ENCODE results near the gene CYTIP.

CYTIP gene

GRCh38 chr2:157475722-157476390 is 32.0 kb upstream of the CYTIP start:
- Histone ChIP-seq H3K36me3 (no peaks in the 10 kb centered on the region), H3K27me3 (no peaks in the 10 kb centered on the region), H3K4me1 (no peaks in the 10 kb centered on the region), H3K4me3 (ENCODE audit: low read depth, low read length) (no peak overlapping the region), H3K9me3 (no peaks in the 10 kb centered on the region)
- no peak for DNase-seq
- no peak for TF ChIP-seq CTCF (IDR thresholded peaks at IDR 0.05; ENCODE audit: low read depth, low read length)

DNA sequence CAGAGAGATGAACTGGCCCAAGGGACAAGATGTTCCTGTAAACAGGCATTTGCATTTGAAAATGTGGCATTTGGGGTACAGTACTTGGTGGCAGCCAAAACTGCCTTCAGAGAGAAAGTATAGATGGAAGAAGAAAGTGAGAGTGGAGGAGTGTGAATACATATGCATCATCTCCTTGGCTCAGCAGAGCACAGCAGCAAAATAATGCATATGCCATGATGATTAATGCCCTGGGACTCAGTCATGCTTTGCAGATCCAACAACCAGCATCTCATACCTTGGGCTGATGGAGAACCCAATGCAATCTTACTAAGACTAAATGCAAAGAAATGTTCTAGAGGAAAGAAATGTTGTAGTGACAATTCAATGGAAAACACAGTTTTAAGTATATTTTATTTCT is 29.7 kb upstream of the CYTIP start:
- no peaks in the 10 kb centered on the region for H3K9me3 ChIP-seq
- no peaks in the 10 kb centered on the region for H3K27me3 ChIP-seq
- H3K4me1 ChIP-seq: no peaks in the 10 kb centered on the region
- no peaks in the 10 kb centered on the region for H3K36me3 ChIP-seq
- DNase-seq: no peak
- TF ChIP-seq CTCF (IDR thresholded peaks at IDR 0.05; ENCODE audit: low read depth, low read length): no peak
- H3K4me3 ChIP-seq (ENCODE audit: low read depth, low read length): no peak overlapping the region

- H3K4me3 ChIP-seq (ENCODE audit: low read depth, low read length): no peak overlapping the region
- H3K9me3 ChIP-seq: no peaks in the 10 kb centered on the region
- no peaks in the 10 kb centered on the region for H3K36me3 ChIP-seq
- no peaks in the 10 kb centered on the region for H3K27me3 ChIP-seq
- no peak for TF ChIP-seq CTCF (IDR thresholded peaks at IDR 0.05; ENCODE audit: low read depth, low read length)
- no peaks in the 10 kb centered on the region for H3K4me1 ChIP-seq
- DNase-seq: no peak
Measured at GRCh38 chr2:157471078-157471477, 27.2 kb upstream of the CYTIP start.

DNA sequence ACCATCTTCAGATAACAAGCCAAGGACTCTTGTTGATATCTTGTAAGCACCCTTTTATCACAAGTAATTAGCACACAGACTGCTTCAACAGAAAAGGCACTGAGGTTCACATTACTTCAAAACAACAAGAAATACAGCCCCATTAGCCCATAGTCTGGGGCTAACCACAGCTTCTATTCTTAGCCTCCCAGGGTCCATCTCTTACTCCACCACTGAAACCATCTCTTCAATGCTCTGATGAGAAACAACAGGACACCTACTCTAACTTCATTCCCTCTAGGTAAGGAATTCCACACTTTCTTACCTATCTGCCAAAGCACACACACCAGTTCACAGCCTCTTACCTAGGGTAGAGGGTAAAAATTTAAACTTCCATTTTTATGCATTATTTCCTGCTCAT is 26.4 kb upstream of the CYTIP start:
- Histone ChIP-seq H3K4me3 (ENCODE audit: low read depth, low read length) (no peak overlapping the region), H3K9me3 (no peaks in the 10 kb centered on the region), H3K36me3 (no peaks in the 10 kb centered on the region), H3K27me3 (no peaks in the 10 kb centered on the region), H3K4me1 (no peaks in the 10 kb centered on the region)
- no peak for TF ChIP-seq CTCF (IDR thresholded peaks at IDR 0.05; ENCODE audit: low read depth, low read length)
- no peak for DNase-seq

DNA sequence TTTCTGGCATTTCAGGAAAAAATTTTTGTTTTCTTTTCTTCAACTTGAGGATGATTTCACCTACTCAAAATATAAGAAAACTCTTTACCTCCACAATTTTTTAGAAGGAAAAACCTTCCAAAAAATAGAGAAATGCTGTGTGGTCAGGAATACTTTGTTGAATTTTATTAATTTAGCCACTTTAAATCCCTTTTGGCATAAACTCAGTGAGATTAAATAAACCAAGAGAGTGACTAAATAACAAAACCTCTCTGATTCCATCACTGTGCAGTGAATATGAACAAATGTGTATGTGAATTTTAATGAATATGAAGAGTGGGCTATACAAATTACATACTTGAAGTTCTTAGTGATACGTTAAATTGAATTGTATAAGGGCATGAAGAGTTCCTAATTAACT is 25.8 kb upstream of the CYTIP start:
- no peak for DNase-seq
- no peaks in the 10 kb centered on the region for H3K4me1 ChIP-seq
- no peak for TF ChIP-seq CTCF (IDR thresholded peaks at IDR 0.05; ENCODE audit: low read depth, low read length)

DNA sequence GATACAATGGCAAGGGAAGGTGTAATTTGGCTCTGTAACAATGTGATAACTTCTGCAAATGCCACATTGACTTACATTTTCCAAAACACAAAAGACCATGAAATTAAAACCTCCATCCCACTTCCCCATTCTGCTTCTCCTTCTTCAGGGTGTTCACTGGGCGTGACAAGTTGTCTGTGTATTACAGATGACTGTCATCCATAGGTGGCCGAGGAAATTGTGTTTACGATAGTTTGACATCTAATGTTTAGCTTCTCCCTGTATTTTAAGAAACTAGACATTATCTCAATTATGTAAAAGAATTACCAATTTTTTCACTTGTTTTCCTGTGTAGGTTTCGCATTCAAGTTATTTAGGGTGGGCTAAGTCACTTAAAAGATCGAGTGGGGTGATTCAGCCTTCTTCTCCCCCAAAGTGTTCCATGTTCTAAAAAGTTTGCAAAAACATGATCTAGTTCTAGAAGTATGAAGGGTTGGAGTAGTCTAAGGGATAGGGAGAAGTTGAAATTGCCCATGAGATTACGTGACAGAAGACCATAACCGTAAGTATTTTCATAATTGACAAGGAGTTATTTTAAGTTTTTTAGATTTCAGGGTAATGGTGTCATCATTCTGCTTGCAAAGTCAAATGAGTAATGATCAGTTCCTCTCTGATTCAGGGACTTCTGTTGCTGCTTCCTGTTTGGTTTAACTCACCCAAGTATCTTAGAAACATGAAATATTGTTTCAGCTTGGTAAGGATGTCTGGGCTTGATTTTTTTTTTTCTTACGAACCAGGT is 25.2 kb upstream of the CYTIP start:
- no peak for DNase-seq
- no peak overlapping the region for H3K4me3 ChIP-seq (ENCODE audit: low read depth, low read length)
- H3K36me3 ChIP-seq: no peaks in the 10 kb centered on the region
- H3K27me3 ChIP-seq: no peaks in the 10 kb centered on the region
- H3K9me3 ChIP-seq: no peaks in the 10 kb centered on the region
- TF ChIP-seq CTCF (IDR thresholded peaks at IDR 0.05; ENCODE audit: low read depth, low read length): no peak
- no peaks in the 10 kb centered on the region for H3K4me1 ChIP-seq

More for the DNA sequence above, 25.8 kb upstream of the CYTIP start:
- H3K4me3 ChIP-seq (ENCODE audit: low read depth, low read length): no peak overlapping the region
- no peaks in the 10 kb centered on the region for H3K36me3 ChIP-seq
- H3K9me3 ChIP-seq: no peaks in the 10 kb centered on the region
- no peaks in the 10 kb centered on the region for H3K27me3 ChIP-seq
